Esophagus squamous epithelium (tissue), 5 donors: Measurements from ENCODE around the gene PARD3B. TPM values are rescaled to one million over a fixed set of nuclear protein-coding genes. Genes with fewer than 3 reads are reported as not detected.

Experiments
- DNase-seq: peaks from one replicate; lab custom pipeline; 2025; lab: John Stamatoyannopoulos, UW
- H3K27ac ChIP-seq, 4 donors: fragments of 200-600 bp; sonication (generic); one replicate each; pipeline ENCODE4 v1.5.1; 2016 to 2019; ENCODE audit warnings: mild to moderate bottlenecking in 1 of 4
- H3K27me3 ChIP-seq, 4 donors: fragments of 200-600 bp; sonication (generic); 1 replicate in 3 of 4; 2 replicates in 1 of 4; pipeline versions ENCODE4 v1.5.1 to v1.6.0; 2017 to 2021; ENCODE audit warnings: antibody characterized with exemption in 1 of 4
- H3K36me3 ChIP-seq, 3 donors: fragments of 200-600 bp; sonication (generic); one replicate each; pipeline ENCODE4 v1.5.1; 2016 to 2019
- H3K4me1 ChIP-seq, 3 donors: fragments of 200-600 bp; sonication (generic); one replicate each; pipeline ENCODE4 v1.5.1; 2017 to 2019
- H3K4me3 ChIP-seq, 4 donors: fragments of 200-600 bp; sonication (generic); 1 replicate in 3 of 4; 2 replicates in 1 of 4; pipeline ENCODE4 v1.5.1; 2016 to 2019; ENCODE audit warnings: mild to moderate bottlenecking in 2 of 4, moderate library complexity in 1 of 4
- H3K9me3 ChIP-seq, 3 donors: fragments of 200-600 bp; sonication (generic); one replicate each; pipeline ENCODE4 v1.5.1; 2016 to 2019
- POLR2A ChIP-seq, 4 donors: fragments of 450-650 bp; IDR thresholded peaks; one replicate each; pipeline ENCODE4 v1.6.1; 2017; ENCODE audit warnings: antibody characterized with exemption in 4 of 4, mild to moderate bottlenecking in 4 of 4, moderate library complexity in 3 of 4
- WGBS, 2 donors: methylation state at CpG; one replicate each; pipeline ENCODE4 v1.1.5; 2018; 5-methylcytosine and 5-hydroxymethylcytosine counted together
- intact Hi-C: fragments of 100-400 bp; cut with DNase I; formaldehyde crosslinking; loops from one replicate; pipeline ENCODE4 v1.15.0; 2022
- total RNA-seq, 4 donors: library from RNA; depleted of rRNA; stranded (reverse); fragments of >200 nt; gene quantifications; one replicate each; pipeline ENCODE4 v1.1.0, GENCODE V29; 2016
- TF ChIP-seq, protein P1 (sequence below), 6 experiments: fragments of 450-650 bp in 4 of 6; fragments of 200-600 bp in 2 of 6; sonication (generic) in 2 of 6; IDR thresholded peaks; one replicate each; pipeline ENCODE4 v1.5.1; 2016 to 2019; ENCODE audit warnings: antibody characterized with exemption in 6 of 6, mild to moderate bottlenecking in 4 of 6, moderate library complexity in 4 of 6
- donor health status: DM: yes; HTN: yes; CAD: no.

The PARD3B gene
- total RNA-seq, 4 donors from 2014 or later = 2.4 to 15.8 (median 4.3) TPM

DNA sequence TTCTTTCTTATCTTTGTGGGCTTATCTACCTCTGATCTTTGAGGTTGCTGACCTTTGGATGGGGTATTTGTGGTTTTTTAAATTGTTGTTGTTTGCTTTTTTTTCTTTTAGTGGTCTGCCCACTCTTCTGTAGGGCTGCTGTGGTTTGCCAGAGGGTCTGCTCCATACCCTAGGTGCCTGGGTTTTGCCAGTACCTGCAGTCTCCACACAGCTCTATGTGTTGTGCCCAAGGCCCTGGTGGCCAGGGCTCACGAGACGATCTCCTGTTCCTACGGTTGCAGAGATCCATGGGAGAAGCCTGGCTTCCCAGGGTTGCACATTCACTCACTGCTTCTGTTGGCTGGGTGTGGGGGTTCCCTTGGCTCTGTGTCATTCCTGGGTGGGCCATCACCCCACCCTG, 87.1 kb downstream of the PARD3B start:
- Histone ChIP-seq H3K4me3 (no peak overlapping the region), H3K36me3 (no peaks in the 10 kb centered on the region), H3K27ac (no peak overlapping the region), H3K9me3 (no peaks in the 10 kb centered on the region), H3K4me1 (no peaks in the 10 kb centered on the region), H3K27me3 (no peaks in the 10 kb centered on the region)
- intact Hi-C loops = no loop called here
- DNase-seq = no peak
- 96 to 100% methylated on average over 3 of the region's 3 CpGs for WGBS, 2 donors
- no peak for TF ChIP-seq POLR2A (IDR thresholded peaks at IDR 0.05)
- TF ChIP-seq, protein P1, sequence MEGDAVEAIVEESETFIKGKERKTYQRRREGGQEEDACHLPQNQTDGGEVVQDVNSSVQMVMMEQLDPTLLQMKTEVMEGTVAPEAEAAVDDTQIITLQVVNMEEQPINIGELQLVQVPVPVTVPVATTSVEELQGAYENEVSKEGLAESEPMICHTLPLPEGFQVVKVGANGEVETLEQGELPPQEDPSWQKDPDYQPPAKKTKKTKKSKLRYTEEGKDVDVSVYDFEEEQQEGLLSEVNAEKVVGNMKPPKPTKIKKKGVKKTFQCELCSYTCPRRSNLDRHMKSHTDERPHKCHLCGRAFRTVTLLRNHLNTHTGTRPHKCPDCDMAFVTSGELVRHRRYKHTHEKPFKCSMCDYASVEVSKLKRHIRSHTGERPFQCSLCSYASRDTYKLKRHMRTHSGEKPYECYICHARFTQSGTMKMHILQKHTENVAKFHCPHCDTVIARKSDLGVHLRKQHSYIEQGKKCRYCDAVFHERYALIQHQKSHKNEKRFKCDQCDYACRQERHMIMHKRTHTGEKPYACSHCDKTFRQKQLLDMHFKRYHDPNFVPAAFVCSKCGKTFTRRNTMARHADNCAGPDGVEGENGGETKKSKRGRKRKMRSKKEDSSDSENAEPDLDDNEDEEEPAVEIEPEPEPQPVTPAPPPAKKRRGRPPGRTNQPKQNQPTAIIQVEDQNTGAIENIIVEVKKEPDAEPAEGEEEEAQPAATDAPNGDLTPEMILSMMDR (IDR thresholded peaks at IDR 0.05) = no peak

- H3K36me3 ChIP-seq = no peaks in the 10 kb centered on the region
- TF ChIP-seq POLR2A (IDR thresholded peaks at IDR 0.05) = no peak
- TF ChIP-seq, protein P1 (IDR thresholded peaks at IDR 0.05) = no peak
- H3K27ac ChIP-seq = no peak overlapping the region
- H3K4me3 ChIP-seq = no peak overlapping the region
- DNase-seq = no peak
- 93 to 98% methylated on average over 3 of the region's 3 CpGs for WGBS, 2 donors
- no peaks in the 10 kb centered on the region for H3K27me3 ChIP-seq
- H3K9me3 ChIP-seq = no peaks in the 10 kb centered on the region
- intact Hi-C loops = no loop called here
- no peaks in the 10 kb centered on the region for H3K4me1 ChIP-seq
Measured at GRCh38 chr2:204634564-204634963, 89.3 kb downstream of the PARD3B start.

- Histone ChIP-seq H3K4me1 (no peaks in the 10 kb centered on the region), H3K36me3 (no peaks in the 10 kb centered on the region), H3K27me3 (no peaks in the 10 kb centered on the region), H3K9me3 (no peaks in the 10 kb centered on the region), H3K27ac (no peak overlapping the region), H3K4me3 (no peak overlapping the region)
- WGBS, 2 donors = 32 to 58% methylated on average over 3 of the region's 3 CpGs
- TF ChIP-seq POLR2A (IDR thresholded peaks at IDR 0.05) = no peak
- intact Hi-C loops = no loop called here
- DNase-seq = no peak
Measured at GRCh38 chr2:204635478-204635877, 90.2 kb downstream of the PARD3B start.

GRCh38 chr2:204638471-204639194, 93.4 kb downstream of the PARD3B start:
- WGBS, 2 donors = 80 to 90% methylated on average over 4 of the region's 4 CpGs
- H3K4me1 ChIP-seq = no peaks in the 10 kb centered on the region
- H3K9me3 ChIP-seq = no peaks in the 10 kb centered on the region
- no peak for DNase-seq
- H3K4me3 ChIP-seq = no peak overlapping the region
- TF ChIP-seq POLR2A (IDR thresholded peaks at IDR 0.05) = no peak
- TF ChIP-seq, protein P1 (IDR thresholded peaks at IDR 0.05) = no peak
- H3K36me3 ChIP-seq = no peaks in the 10 kb centered on the region
- intact Hi-C loops = no loop called here
- no peaks in the 10 kb centered on the region for H3K27me3 ChIP-seq
- no peak overlapping the region for H3K27ac ChIP-seq

- intact Hi-C loops = no loop called here
Measured at GRCh38 chr2:204643326-204643725, 98.1 kb downstream of the PARD3B start.

More at GRCh38 chr2:204643326-204643725, 98.1 kb downstream of the PARD3B start:
- no peak for DNase-seq
- Histone ChIP-seq H3K36me3 (no peaks in the 10 kb centered on the region), H3K4me3 (no peak overlapping the region), H3K27ac (no peak overlapping the region), H3K9me3 (no peaks in the 10 kb centered on the region), H3K27me3 (no peaks in the 10 kb centered on the region), H3K4me1 (peaks cover 0 to 4% (median 0%) of the 10 kb centered on the region in 3 donors)
- TF ChIP-seq, protein P1 (IDR thresholded peaks at IDR 0.05) = no peak
- no peak for TF ChIP-seq POLR2A (IDR thresholded peaks at IDR 0.05)
- WGBS, 2 donors = 55 to 80% methylated on average over 4 of the region's 4 CpGs
